ENCODE results near the gene FBLN5. TPM values are rescaled to one million over a fixed set of nuclear protein-coding genes. Genes with fewer than 3 reads are reported as not detected.
A peak's percentile ranks its signal among the peaks of the same experiment; 100 is the strongest.

The FBLN5 gene, protein sequence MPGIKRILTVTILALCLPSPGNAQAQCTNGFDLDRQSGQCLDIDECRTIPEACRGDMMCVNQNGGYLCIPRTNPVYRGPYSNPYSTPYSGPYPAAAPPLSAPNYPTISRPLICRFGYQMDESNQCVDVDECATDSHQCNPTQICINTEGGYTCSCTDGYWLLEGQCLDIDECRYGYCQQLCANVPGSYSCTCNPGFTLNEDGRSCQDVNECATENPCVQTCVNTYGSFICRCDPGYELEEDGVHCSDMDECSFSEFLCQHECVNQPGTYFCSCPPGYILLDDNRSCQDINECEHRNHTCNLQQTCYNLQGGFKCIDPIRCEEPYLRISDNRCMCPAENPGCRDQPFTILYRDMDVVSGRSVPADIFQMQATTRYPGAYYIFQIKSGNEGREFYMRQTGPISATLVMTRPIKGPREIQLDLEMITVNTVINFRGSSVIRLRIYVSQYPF
- total RNA-seq: 100 to 1,000 TPM in 2 of 4 donors, 10 to 100 TPM in 2; 77.7 to 186 (median 127) TPM

DNA sequence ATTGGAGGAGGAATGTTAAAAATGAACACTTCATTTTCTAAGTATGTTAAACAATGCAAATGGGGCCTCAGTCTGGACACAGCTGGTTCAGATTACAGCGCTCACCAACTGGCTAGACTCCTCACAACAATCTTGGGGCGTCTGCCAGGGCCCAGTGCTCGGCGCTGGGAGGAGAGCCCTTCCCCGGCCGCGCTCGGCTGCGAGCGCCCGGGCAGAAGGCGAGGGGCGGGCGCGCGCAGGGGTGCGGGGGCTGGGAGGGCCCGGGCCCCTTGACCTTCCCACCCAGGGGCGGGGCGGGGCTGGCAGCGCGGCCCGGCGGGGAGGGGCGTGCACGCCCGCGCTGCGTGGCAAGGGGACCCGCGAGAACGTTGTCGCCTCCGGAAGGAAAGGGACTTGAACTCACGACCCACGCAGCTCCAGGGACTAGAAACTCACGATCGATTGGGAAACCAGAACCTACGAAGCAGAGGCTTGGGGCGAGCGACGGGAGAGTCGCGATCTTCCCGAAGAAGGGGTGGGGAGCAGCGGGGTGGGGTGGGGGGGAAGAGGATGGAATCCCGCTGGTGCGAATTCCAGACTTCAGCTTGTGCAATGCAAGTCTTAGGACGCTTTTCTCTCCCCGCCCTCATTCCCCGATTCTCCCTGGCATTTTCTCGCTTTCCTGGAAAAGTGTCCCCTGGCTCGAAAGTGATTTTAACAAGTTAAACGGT, at the start of gene FBLN5:
Gene FBLN5, minus strand, starts transcription at position 220 of the 710 bp plus-strand sequence. CDS start 465 bp downstream, outside the sequence.
- 2 to 3% methylated on average over 5 to 9 of the region's 54 CpGs for WGBS, 2 donors (ENCODE audit: low coverage in 1 of 2)
- peak; percentile 88 for ATAC-seq

DNA sequence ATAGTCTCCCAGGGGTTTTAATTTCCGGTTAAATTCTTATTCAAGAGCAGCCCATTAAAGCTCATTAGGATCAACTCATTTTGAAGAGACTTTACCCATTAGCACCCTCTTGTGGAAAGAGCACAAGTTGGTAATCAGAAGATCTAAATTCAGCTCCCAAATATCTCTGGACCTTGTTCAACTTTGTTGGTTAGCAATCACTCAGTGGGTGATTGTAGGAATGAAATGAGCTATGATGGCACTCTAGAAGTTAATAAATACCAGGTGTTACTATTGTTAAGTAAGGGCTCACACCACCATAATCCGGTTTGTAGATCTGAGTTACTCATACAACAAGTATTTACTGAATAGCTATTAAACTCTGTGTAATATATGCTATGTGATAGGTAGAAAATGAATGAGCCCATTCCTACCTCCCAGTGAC, 49.5 kb upstream of the FBLN5 start:
- Histone ChIP-seq H3K27ac (no peak overlapping the region), H3K4me1 (peaks cover 0 to 25% (median 0%) of the 10 kb centered on the region in 3 donors), H3K36me3 (peaks cover 0 to 57% of the 10 kb centered on the region in 2 donors), H3K27me3 (no peaks in the 10 kb centered on the region), H3K4me3 (no peak overlapping the region), H3K9me3 (no peaks in the 10 kb centered on the region)
- TF ChIP-seq, protein P1, sequence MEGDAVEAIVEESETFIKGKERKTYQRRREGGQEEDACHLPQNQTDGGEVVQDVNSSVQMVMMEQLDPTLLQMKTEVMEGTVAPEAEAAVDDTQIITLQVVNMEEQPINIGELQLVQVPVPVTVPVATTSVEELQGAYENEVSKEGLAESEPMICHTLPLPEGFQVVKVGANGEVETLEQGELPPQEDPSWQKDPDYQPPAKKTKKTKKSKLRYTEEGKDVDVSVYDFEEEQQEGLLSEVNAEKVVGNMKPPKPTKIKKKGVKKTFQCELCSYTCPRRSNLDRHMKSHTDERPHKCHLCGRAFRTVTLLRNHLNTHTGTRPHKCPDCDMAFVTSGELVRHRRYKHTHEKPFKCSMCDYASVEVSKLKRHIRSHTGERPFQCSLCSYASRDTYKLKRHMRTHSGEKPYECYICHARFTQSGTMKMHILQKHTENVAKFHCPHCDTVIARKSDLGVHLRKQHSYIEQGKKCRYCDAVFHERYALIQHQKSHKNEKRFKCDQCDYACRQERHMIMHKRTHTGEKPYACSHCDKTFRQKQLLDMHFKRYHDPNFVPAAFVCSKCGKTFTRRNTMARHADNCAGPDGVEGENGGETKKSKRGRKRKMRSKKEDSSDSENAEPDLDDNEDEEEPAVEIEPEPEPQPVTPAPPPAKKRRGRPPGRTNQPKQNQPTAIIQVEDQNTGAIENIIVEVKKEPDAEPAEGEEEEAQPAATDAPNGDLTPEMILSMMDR (IDR thresholded peaks at IDR 0.05): peak; percentile 24 to 61 (median 51)
- no peak for TF ChIP-seq EP300 (IDR thresholded peaks at IDR 0.05)
- peak; percentile 31 for ATAC-seq
- WGBS, 2 donors (ENCODE audit: low coverage in 1 of 2): 19 to 22% methylated on average over 2 of the region's 2 CpGs

More for the DNA sequence above, at the start of gene FBLN5:
- Histone ChIP-seq H3K4me1 (peaks cover 0 to 34% (median 3%) of the 10 kb centered on the region in 3 donors), H3K27ac (peak within 1 kb of the TSS; percentile 19 to 80 (median 77)), H3K27me3 (peaks cover 50% of the 10 kb centered on the region), H3K4me3 (peak within 1 kb of the TSS; percentile 39 to 62), H3K36me3 (no peaks in the 10 kb centered on the region), H3K9me3 (no peaks in the 10 kb centered on the region)
- TF ChIP-seq EP300 (IDR thresholded peaks at IDR 0.05): no peak
- TF ChIP-seq POLR2AphosphoS5 (IDR thresholded peaks at IDR 0.05): peak; percentile 41

DNA sequence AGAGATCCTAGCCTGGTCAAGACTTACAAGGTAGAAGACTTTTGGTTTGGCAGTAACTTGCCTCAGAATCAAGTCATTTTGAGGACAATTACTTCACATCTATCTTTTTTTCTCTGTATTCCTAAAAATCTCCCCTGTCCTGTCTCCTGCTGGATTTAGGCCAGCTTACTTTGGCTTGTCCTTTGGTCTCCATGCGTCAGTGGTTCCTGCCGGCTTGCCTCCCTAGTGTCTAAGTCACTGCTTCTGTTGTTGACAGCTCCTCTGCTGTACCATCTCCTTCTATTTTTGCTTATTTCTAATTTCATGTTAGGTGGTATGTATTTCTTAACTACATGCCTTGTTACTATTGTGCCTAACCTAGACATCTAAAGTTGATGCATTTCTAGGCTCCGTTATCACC, 39.7 kb upstream of the FBLN5 start:
- 72% methylated on average over 3 of the region's 3 CpGs; no CpG with 5 or more reads in 1 of the 2 donors for WGBS, 2 donors (ENCODE audit: low coverage in 1 of 2)
- H3K36me3 ChIP-seq: peaks cover 4 to 58% of the 10 kb centered on the region in 2 donors
- no peak overlapping the region for H3K27ac ChIP-seq
- no peaks in the 10 kb centered on the region for H3K9me3 ChIP-seq
- no peak overlapping the region for H3K4me3 ChIP-seq
- no peaks in the 10 kb centered on the region for H3K27me3 ChIP-seq
- ATAC-seq: no peak
- H3K4me1 ChIP-seq: peaks cover 0 to 24% (median 4%) of the 10 kb centered on the region in 3 donors
- TF ChIP-seq POLR2A (IDR thresholded peaks at IDR 0.05): no peak
- TF ChIP-seq, protein P1 (IDR thresholded peaks at IDR 0.05): no peak
- no peak for TF ChIP-seq POLR2AphosphoS5 (IDR thresholded peaks at IDR 0.05)
- no peak for TF ChIP-seq EP300 (IDR thresholded peaks at IDR 0.05)

DNA sequence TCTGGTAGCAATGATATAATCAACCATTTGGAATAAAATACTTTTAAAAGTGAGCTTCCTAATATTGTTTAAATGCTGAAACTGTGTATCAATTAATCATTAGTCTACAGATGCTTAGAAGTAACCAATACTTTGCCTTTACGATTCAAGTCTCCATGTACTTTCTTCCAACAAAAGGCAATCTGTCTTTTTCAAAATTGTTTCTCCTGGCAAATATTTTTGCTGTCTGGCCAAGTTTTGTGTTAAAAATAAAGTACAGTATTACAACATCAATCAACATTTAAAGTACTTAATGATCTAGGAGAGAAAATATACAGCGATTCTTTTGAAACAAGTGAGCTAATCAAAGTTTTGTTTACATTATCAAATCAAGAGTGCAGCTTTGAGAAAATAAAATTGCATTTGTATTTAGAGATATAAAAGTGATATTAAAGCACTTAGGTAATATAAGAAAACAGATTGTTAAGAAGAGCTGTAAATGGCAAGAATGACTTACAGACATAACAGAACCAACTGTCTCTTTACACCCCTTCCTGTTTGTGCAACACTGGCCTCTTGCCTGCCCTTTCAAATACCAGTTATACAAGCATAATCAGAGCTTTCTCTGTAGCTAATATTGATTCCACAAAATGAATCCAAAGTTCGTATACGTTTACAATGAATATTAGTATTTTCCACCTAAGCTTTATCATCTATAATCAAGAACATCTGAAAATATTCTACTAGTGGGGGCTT, 38.2 kb upstream of the FBLN5 start:
- TF ChIP-seq POLR2AphosphoS5 (IDR thresholded peaks at IDR 0.05) (no peak), EP300 (IDR thresholded peaks at IDR 0.05) (no peak), POLR2A (IDR thresholded peaks at IDR 0.05) (no peak)
- TF ChIP-seq, protein P1 (IDR thresholded peaks at IDR 0.05): no peak
- H3K27ac ChIP-seq: peak overlapping the region in 2 of 4 donors; percentile 0 to 22
- H3K9me3 ChIP-seq: no peaks in the 10 kb centered on the region
- peaks cover 0 to 45% of the 10 kb centered on the region in 2 donors for H3K36me3 ChIP-seq
- WGBS, 2 donors (ENCODE audit: low coverage in 1 of 2): 21 to 22% methylated on average over 4 of the region's 4 CpGs
- H3K4me3 ChIP-seq: no peak overlapping the region
- H3K4me1 ChIP-seq: peaks cover 0 to 24% (median 4%) of the 10 kb centered on the region in 3 donors
- no peaks in the 10 kb centered on the region for H3K27me3 ChIP-seq
- ATAC-seq: no peak

DNA sequence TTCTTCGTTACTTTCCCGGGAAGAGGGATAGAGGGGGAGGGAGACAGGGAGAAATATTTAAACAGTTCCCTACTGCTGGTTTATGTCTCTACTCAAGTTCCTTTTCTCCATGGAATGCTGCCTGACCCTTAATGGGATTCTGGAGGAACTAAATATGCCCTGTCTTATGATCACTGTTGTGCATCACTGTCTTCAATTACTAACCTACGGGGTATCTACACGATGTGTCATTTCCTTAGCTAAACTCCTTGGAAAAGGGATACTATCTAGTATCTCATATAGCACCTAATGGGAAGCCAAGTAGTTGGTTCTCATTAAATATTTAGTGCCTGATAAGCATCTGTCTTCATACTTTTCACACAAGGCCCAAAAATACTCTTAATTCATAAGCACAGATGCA, 37.5 kb upstream of the FBLN5 start:
- no peak for TF ChIP-seq EP300 (IDR thresholded peaks at IDR 0.05)
- TF ChIP-seq, protein P1 (IDR thresholded peaks at IDR 0.05): no peak
- TF ChIP-seq POLR2A (IDR thresholded peaks at IDR 0.05): no peak
- peak overlapping the region in 2 of 4 donors; percentile 0 to 22 for H3K27ac ChIP-seq
- no peak overlapping the region for H3K4me3 ChIP-seq
- peaks cover 0 to 39% of the 10 kb centered on the region in 2 donors for H3K36me3 ChIP-seq
- no peak for ATAC-seq
- WGBS, 2 donors (ENCODE audit: low coverage in 1 of 2): 18 to 33% methylated on average over 4 of the region's 4 CpGs
- no peaks in the 10 kb centered on the region for H3K27me3 ChIP-seq
- H3K9me3 ChIP-seq: no peaks in the 10 kb centered on the region
- peaks cover 0 to 30% (median 4%) of the 10 kb centered on the region in 3 donors for H3K4me1 ChIP-seq
